ENCODE measurements around the gene KIAA0232.

DNA sequence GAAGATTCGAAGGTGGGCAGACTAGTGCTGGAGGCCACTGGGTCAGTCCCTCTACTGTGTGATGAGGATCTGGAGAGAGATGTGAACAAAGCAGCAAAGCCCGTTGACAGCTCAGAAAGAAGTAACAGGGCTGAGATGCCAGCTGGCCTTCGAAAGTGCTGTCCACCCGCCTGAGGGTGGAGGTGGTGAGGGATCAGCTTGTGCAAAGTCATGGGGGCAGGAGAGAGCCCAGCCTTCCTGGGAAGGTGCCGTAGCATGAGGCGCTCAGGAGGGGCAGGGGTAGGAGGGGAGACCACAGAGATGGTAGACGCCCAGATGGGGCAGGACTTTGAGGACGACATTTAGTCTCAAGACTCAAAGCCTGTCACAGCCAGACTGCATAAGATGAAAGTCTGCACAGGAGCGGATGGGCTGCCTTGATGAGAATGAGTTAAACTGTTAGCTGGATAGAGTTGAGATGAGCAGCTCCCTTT lies 146.8 kb downstream of the KIAA0232 start:
- TF ChIP-seq, protein P1, sequence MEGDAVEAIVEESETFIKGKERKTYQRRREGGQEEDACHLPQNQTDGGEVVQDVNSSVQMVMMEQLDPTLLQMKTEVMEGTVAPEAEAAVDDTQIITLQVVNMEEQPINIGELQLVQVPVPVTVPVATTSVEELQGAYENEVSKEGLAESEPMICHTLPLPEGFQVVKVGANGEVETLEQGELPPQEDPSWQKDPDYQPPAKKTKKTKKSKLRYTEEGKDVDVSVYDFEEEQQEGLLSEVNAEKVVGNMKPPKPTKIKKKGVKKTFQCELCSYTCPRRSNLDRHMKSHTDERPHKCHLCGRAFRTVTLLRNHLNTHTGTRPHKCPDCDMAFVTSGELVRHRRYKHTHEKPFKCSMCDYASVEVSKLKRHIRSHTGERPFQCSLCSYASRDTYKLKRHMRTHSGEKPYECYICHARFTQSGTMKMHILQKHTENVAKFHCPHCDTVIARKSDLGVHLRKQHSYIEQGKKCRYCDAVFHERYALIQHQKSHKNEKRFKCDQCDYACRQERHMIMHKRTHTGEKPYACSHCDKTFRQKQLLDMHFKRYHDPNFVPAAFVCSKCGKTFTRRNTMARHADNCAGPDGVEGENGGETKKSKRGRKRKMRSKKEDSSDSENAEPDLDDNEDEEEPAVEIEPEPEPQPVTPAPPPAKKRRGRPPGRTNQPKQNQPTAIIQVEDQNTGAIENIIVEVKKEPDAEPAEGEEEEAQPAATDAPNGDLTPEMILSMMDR (IDR thresholded peaks at IDR 0.05; ENCODE audit: poor library complexity, severe bottlenecking), result no peak
- TF ChIP-seq, protein P2, sequence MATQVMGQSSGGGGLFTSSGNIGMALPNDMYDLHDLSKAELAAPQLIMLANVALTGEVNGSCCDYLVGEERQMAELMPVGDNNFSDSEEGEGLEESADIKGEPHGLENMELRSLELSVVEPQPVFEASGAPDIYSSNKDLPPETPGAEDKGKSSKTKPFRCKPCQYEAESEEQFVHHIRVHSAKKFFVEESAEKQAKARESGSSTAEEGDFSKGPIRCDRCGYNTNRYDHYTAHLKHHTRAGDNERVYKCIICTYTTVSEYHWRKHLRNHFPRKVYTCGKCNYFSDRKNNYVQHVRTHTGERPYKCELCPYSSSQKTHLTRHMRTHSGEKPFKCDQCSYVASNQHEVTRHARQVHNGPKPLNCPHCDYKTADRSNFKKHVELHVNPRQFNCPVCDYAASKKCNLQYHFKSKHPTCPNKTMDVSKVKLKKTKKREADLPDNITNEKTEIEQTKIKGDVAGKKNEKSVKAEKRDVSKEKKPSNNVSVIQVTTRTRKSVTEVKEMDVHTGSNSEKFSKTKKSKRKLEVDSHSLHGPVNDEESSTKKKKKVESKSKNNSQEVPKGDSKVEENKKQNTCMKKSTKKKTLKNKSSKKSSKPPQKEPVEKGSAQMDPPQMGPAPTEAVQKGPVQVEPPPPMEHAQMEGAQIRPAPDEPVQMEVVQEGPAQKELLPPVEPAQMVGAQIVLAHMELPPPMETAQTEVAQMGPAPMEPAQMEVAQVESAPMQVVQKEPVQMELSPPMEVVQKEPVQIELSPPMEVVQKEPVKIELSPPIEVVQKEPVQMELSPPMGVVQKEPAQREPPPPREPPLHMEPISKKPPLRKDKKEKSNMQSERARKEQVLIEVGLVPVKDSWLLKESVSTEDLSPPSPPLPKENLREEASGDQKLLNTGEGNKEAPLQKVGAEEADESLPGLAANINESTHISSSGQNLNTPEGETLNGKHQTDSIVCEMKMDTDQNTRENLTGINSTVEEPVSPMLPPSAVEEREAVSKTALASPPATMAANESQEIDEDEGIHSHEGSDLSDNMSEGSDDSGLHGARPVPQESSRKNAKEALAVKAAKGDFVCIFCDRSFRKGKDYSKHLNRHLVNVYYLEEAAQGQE (IDR thresholded peaks at IDR 0.05; ENCODE audit: borderline replicate concordance), result no peak
- TF ChIP-seq MXI1 (conservative IDR thresholded peaks at IDR 0.05; ENCODE audit: poor library complexity, severe bottlenecking), result no peak
- TF ChIP-seq TAF1 (IDR thresholded peaks at IDR 0.05; ENCODE audit: low read depth), result no peak

Measured in neural cell (in vitro differentiated cells).